HAP-1 (cell line): ENCODE results near the gene CPM.
"Not testable (repeated sequence)": the region's sequence is repeated elsewhere in the genome, so short reads cannot be mapped to it uniquely, and the experiment has no call there.

Experiments used
- DNase-seq, 2 experiments: peaks; one replicate each; pipeline ENCODE4 v3.0.0-alpha.2; 2016 to 2020; ENCODE audit warnings: low spot score in 2 of 2
- H3K27me3 ChIP-seq: fragments of 250-450 bp; sonication (Bioruptor Pico); 2 replicates; pipeline ENCODE4 v1.5.1; 2020; ENCODE audit warnings: low read depth, mild to moderate bottlenecking, moderate library complexity
- H3K36me3 ChIP-seq: fragments of 250-450 bp; sonication (Bioruptor Pico); replicated peaks from 2 replicates; pipeline ENCODE4 v1.5.1; 2020; ENCODE audit warnings: mild to moderate bottlenecking
- H3K4me1 ChIP-seq: fragments of 250-450 bp; sonication (Bioruptor Pico); 2 replicates; pipeline ENCODE4 v1.5.1; 2020; ENCODE audit warnings: mild to moderate bottlenecking
- H3K4me3 ChIP-seq: fragments of 250-450 bp; sonication (Bioruptor Pico); 2 replicates; pipeline ENCODE4 v1.5.1; 2020; ENCODE audit warnings: mild to moderate bottlenecking, moderate library complexity
- H3K9me3 ChIP-seq: fragments of 250-450 bp; sonication (Bioruptor Pico); 2 replicates; pipeline ENCODE4 v1.5.1; 2020; ENCODE audit warnings: mild to moderate bottlenecking, moderate library complexity
- in situ Hi-C: fragments of 300-500 bp; cut with MboI; formaldehyde crosslinking; loops from 3 replicates; pipeline ENCODE4 v1.14.3; 2020; ENCODE audit warnings: low sequenced_read_pairs, inconsistent platforms, mixed read lengths

CPM gene

DNA sequence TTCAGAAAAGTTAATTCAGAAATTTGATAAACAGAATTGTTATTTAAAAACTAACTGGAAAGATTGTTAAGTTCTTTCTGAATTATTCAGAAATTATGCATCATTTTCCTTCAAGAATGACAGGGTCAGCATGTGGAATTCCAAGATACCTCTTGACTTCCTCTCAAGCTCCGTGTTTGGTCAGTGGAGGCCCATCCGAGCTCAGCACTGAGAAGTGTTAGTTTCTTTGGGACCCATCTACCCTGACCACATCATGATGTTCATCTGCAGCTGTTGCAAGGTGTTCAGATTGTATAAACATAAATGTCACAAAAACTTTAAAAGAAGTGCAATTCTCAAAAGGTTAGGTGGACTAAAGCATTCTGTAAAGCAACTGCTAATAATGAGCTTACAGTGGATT lies 91.3 kb downstream of the CPM start:
- in situ Hi-C loops, result no loop called here
- peaks cover 34% of the 10 kb centered on the region for H3K36me3 ChIP-seq
- no peak for DNase-seq

DNA sequence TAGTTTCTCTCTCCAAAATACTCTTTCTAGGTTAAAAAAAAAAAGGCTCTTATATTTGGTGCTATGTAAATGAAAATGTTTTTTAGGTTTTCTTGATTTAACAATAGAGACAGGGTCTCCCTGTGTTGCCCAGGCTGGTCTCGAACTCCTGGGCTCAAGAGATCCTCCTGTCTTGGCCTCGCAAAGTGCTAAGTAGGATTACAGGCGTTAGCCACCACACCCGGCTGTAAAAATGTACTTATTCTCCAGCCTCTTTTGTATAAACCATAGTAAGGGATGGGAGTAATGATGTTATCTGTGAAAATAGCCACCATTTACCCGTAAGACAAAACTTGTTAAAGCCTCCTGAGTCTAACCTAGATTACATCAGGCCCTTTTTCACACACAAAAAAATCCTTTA lies 91.8 kb downstream of the CPM start:
- H3K4me3 ChIP-seq, in situ Hi-C loops, H3K4me1 ChIP-seq, DNase-seq, H3K9me3 ChIP-seq, H3K27me3 ChIP-seq: not testable (repeated sequence)
- peaks cover 39% of the 10 kb centered on the region for H3K36me3 ChIP-seq

More for the DNA sequence above, 91.3 kb downstream of the CPM start:
- H3K4me1 ChIP-seq, result peaks cover 2% of the 10 kb centered on the region; the same call in 1 of the 2 replicates
- H3K9me3 ChIP-seq, result no peaks in the 10 kb centered on the region
- H3K27me3 ChIP-seq, result no peaks in the 10 kb centered on the region
- H3K4me3 ChIP-seq, result no peak overlapping the region

DNA sequence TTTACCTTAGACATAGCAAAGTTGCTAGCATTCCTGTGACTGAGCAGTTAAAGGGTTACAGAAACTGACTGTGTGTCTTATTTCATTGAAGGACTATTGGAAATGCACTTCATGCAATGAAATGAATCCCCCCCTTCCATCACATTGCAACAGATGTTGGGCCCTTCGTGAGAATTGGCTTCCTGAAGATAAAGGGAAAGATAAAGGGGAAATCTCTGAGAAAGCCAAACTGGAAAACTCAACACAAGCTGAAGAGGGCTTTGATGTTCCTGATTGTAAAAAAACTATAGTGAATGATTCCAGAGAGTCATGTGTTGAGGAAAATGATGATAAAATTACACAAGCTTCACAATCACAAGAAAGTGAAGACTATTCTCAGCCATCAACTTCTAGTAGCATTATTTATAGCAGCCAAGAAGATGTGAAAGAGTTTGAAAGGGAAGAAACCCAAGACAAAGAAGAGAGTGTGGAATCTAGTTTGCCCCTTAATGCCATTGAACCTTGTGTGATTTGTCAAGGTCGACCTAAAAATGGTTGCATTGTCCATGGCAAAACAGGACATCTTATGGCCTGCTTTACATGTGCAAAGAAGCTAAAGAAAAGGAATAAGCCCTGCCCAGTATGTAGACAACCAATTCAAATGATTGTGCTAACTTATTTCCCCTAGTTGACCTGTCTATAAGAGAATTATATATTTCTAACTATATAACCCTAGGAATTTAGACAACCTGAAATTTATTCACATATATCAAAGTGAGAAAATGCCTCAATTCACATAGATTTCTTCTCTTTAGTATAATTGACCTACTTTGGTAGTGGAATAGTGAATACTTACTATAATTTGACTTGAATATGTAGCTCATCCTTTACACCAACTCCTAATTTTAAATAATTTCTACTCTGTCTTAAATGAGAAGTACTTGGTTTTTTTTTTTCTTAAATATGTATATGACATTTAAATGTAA lies 93.5 kb downstream of the CPM start:
- H3K9me3 ChIP-seq, result no peaks in the 10 kb centered on the region
- H3K36me3 ChIP-seq, result peaks cover 56% of the 10 kb centered on the region
- no peaks in the 10 kb centered on the region for H3K27me3 ChIP-seq
- in situ Hi-C loops, result no loop called here
- H3K4me3 ChIP-seq, result no peak overlapping the region
- DNase-seq, result no peak
- H3K4me1 ChIP-seq, result peaks cover 5% of the 10 kb centered on the region; the same call in 1 of the 2 replicates

DNA sequence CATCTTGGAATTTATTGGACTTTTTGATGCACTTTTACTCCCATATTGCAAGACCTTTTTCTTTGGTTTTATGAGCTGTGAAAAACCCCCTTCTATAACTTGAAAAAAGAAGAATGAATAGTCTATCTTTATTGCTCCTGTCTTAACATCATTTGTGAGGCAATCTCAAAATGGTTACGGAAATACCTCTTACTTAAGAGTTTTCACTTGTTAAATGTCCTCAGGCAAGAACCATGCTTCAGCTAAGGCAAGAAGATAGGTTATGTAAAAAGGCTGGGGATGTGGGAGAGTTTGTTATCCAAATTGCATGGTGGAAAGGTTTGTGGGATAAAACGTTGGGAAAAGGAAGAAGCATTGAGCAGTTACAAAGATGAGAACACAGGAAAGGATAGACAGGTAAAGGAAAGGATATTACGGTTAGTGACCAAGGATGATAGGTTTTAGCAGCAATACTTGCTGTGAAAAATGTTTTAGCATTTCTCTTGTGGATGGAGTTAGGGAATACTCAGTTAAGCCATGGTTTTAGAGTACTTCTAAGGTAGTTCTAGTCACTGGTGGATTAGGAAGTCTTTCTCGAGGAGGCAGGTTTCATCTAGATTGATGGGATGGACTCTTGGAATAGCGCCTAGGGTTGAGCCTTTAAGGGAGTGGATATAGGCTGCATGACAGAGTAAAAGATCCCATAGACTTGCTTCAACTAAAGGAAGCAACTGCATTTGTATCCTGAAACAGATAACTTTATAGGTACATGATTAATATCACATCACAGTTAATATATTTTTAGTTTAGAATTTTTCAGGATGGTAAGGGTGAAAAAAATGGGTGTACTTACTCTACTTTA lies 94.7 kb downstream of the CPM start:
- Histone ChIP-seq H3K36me3 (peaks cover 57% of the 10 kb centered on the region), H3K9me3 (no peaks in the 10 kb centered on the region), H3K27me3 (no peaks in the 10 kb centered on the region), H3K4me3 (no peak overlapping the region), H3K4me1 (peaks cover 5% of the 10 kb centered on the region; the same call in 1 of the 2 replicates)
- in situ Hi-C loops, result no loop called here
- peak in 1 of 2 experiments; percentile 8 for DNase-seq

DNA sequence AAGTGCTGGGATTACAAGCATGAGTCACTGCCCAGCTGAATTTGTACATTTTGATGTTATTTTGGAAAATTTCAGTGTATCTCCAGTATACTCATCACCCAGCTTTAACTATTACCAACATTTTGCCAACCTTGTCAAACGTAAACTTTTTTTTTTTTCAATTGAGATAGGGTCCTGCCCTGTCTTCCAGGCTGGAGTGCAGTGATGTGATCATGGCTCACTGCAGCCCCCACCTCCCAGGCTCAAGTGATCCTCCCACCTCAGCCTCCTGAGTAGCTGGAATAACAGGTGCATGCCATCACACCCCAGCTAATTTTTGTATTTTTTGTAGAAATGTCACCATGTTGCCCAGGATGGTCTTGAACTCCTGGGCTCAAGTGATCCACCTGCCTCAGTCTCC lies 95.8 kb downstream of the CPM start:
- in situ Hi-C loops, result no loop called here
- Histone ChIP-seq H3K4me1 (peaks cover 5% of the 10 kb centered on the region; the same call in 1 of the 2 replicates), H3K9me3 (no peaks in the 10 kb centered on the region), H3K36me3 (peaks cover 57% of the 10 kb centered on the region), H3K27me3 (no peaks in the 10 kb centered on the region), H3K4me3 (no peak overlapping the region)
- no peak for DNase-seq

DNA sequence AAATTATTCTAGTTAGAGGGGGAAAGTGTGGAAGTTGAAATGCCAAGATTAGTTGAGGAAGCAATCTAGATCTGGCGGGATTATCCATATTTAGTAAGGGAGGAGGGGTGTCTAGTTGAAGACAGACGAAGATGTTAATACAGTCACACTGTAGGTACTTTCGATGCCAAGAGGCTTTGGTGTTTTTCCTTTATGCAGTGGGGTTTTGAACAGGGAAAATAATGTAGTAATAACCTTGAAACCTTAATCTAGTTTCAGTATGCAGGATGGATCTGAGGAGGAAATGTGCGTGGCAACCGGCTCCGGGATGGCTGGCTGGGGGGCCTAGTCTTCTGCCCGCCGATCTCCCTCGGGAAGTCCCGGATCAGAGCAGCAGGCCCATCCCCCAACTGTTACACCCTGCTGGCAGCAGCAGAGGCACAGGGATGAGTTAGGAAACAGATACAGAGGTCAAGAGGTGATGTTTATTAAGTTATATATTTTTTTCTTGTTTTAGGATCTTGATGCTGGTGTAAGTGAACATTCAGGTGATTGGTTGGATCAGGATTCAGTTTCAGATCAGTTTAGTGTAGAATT lies 97.5 kb downstream of the CPM start:
- Histone ChIP-seq H3K4me3 (no peak overlapping the region), H3K36me3 (peaks cover 56% of the 10 kb centered on the region), H3K9me3 (no peaks in the 10 kb centered on the region), H3K4me1 (peaks cover 5% of the 10 kb centered on the region; the same call in 1 of the 2 replicates), H3K27me3 (no peaks in the 10 kb centered on the region)
- no peak for DNase-seq
- in situ Hi-C loops, result no loop called here

DNA sequence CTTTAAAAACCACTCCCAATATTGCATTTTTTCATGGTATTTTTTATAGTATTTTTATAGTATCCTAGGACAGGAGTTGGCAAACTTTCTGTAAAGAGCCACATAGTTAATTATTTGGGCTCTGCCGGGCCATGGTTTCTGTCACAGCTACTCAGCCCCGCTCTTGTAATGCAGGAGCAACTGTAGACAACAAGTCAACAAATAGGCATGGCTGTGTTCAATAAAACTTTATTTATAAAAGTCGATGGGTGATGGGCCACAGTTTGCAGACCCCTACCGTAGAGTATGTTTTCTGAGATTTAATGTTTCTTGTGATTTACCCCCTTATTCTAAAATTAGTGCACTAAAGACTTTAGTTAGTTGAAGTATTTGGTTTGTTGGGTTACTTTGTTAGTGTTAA lies 99.5 kb downstream of the CPM start:
- H3K4me1 ChIP-seq, result peaks cover 3% of the 10 kb centered on the region; the same call in 1 of the 2 replicates
- DNase-seq, result no peak
- H3K9me3 ChIP-seq, result no peaks in the 10 kb centered on the region
- H3K36me3 ChIP-seq, result peaks cover 49% of the 10 kb centered on the region
- H3K27me3 ChIP-seq, result no peaks in the 10 kb centered on the region
- no peak overlapping the region for H3K4me3 ChIP-seq
- in situ Hi-C loops, result no loop called here

DNA sequence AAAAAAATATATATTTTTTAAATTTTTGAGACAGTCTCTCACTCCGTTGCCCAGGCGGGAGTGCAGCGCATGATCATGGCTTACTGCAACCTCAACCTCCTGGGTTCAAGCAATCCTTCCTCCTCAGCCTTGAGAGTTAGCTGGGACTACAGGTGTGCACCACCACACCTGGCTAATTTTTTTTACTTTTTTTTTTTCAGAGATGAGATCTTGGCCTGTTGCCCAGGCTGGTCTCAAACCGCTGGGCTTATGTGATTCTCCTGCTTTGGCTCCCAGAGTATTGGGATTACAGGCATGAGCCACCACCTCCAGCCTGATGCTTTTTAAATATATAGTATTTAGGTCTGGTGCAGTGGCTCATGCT lies 100.5 kb downstream of the CPM start:
- in situ Hi-C loops, result no loop called here
- H3K9me3 ChIP-seq, result no peaks in the 10 kb centered on the region
- no peak for DNase-seq
- no peaks in the 10 kb centered on the region for H3K27me3 ChIP-seq
- H3K36me3 ChIP-seq, result peaks cover 52% of the 10 kb centered on the region
- no peak overlapping the region for H3K4me3 ChIP-seq
- H3K4me1 ChIP-seq, result peaks cover 3% of the 10 kb centered on the region; the same call in 1 of the 2 replicates

DNA sequence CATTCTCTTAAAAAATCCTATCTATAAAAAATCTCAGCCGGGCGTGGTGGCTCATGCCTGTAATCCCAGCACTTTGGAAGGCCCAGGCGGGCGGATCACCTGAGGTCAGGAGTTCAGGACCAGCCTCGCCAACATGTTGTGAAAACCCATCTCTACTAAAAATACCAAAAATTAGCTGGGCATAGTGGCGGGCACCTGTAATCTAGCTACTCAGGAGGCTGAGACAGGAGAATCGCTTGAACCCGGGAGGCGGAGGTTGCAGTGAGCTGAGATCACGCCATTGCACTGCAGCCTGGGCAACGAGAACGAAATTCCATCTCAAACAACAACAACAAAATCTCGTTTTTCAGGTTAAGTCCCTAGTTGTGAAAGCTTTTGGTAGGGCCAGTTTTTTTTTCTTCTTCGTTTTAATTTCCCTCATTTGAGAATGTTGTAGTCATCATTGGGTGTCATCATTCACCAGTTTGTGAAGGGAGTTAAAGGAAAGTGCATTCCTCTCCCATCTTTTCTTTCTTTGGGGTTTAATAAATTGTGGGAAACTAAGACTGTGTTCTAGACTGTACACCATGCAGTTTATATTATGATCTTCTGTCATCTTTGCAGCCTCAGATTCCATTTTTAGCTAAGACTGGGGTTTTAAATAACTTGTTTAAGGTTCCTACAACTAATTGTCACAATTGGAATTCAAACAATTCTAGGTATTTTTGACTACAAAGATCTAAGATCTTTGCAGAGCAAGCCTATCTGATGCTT lies 101.0 kb downstream of the CPM start:
- Histone ChIP-seq H3K4me1 (peaks cover 3% of the 10 kb centered on the region; the same call in 1 of the 2 replicates), H3K36me3 (peaks cover 58% of the 10 kb centered on the region), H3K27me3 (no peaks in the 10 kb centered on the region), H3K4me3 (no peak overlapping the region), H3K9me3 (no peaks in the 10 kb centered on the region)
- no peak for DNase-seq
- in situ Hi-C loops, result no loop called here

DNA sequence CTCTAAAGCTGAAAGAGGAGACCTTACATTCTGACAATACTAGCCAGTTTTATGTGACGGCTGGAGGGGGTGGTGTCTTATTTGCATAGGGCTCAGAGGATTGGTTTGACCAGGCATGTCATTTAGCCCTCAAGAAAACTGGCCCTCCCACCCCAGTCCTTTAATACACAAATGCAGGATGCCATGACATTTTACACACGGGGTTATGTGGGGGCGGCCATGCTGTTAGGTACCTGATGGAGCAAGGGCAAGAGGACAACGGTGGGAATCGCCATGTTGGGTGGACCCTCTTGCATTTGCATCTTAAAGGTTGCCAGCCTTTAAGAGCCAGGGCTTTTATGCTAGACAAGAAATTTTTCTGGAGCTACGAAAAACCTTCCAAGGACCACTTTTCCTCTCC lies 101.7 kb downstream of the CPM start:
- peak in 1 of 2 experiments; percentile 44 for DNase-seq
- peaks cover 3% of the 10 kb centered on the region; the same call in 1 of the 2 replicates for H3K4me1 ChIP-seq
- no peaks in the 10 kb centered on the region for H3K9me3 ChIP-seq
- H3K27me3 ChIP-seq, result no peaks in the 10 kb centered on the region
- no peak overlapping the region for H3K4me3 ChIP-seq
- in situ Hi-C loops, result no loop called here
- H3K36me3 ChIP-seq, result peaks cover 59% of the 10 kb centered on the region

DNA sequence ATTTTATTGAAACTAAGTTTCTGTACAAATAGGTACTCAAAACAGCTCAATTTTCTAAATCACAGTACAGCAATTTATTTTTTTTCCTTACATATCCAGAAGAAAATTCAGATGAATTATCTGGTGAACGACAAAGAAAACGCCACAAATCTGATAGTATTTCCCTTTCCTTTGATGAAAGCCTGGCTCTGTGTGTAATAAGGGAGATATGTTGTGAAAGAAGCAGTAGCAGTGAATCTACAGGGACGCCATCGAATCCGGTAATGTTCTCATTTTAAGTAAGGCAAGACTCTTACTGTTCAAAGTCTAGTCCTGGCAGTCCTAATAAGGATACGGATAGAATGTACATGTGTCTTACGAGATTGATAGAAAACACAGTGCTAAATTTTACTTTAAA lies 104.3 kb downstream of the CPM start:
- Histone ChIP-seq H3K4me1 (no peaks in the 10 kb centered on the region; the same call in 1 of the 2 replicates), H3K27me3 (no peaks in the 10 kb centered on the region), H3K9me3 (no peaks in the 10 kb centered on the region), H3K36me3 (peaks cover 65% of the 10 kb centered on the region), H3K4me3 (no peak overlapping the region)
- DNase-seq, result no peak
- in situ Hi-C loops, result no loop called here

DNA sequence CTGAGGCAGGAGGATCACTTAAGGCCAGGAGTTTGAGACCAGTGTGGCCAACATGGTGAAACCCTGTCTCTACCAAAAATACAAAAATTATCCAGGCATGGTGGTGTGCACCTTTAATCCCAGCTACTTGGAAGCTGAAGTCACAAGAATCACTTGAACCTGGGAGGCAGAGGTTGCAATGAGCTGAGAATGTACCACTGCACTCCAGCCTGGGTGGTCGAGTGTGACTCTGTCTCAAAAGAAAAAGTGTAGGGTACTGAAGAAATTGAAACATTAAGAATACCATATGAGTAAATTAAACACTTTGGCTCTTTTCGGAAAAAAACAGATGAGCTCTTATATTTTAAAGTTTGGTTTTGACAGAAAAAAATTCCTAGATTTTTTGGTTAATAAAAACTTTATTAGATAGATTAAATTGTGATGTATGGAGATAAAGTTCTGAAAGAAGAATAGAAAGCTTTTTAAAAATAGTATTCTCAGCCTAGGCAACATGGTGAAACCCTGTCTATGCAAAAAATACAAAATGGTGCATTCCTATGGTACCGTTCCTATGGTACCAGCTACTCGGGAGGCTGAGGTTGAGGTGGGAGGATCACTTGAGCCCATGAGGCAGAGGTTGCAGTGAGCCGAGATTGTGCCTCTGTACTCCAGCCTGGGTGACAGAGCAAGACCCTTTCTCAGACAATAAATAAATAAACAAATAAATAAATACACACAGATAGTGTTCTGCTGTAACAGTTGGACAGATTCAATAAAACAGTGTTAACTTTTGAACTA lies 104.9 kb downstream of the CPM start:
- no peaks in the 10 kb centered on the region for H3K27me3 ChIP-seq
- in situ Hi-C loops, result no loop called here
- no peaks in the 10 kb centered on the region; the same call in 1 of the 2 replicates for H3K4me1 ChIP-seq
- DNase-seq, result no peak
- no peak overlapping the region for H3K4me3 ChIP-seq
- no peaks in the 10 kb centered on the region for H3K9me3 ChIP-seq
- H3K36me3 ChIP-seq, result peaks cover 71% of the 10 kb centered on the region
